IMR-90 (cell line): Measurements from ENCODE around the gene NCAPG2. TPM values are rescaled to one million over a fixed set of nuclear protein-coding genes. Genes with fewer than 3 reads are reported as not detected.

Experiments
- ATAC-seq: fragments of 200-7000 bp; cut with Tn5 transposase; 2 replicates; pipeline ENCODE4 v1.9.1; 2020; ENCODE audit warnings: low read depth, mild to moderate bottlenecking, moderate library complexity
- BruUV-seq: library from RNA; stranded (reverse); fragments of 400-500 nt; replicated peaks from 2 replicates; lab custom pipeline; 2021; lab: Mats Ljungman, UMichigan
- CTCF ChIA-PET: fragments of 300-600 bp; formaldehyde crosslinking; extraction: SDS; loops from one replicate; lab custom pipeline; 2021; ENCODE audit warnings: antibody characterized with exemption; lab: Yijun Ruan, JAX
- POLR2A ChIA-PET: fragments of 300-600 bp; sonication (Branson Sonifier 250); formaldehyde crosslinking; loops from one replicate; lab custom pipeline; 2022; ENCODE audit warnings: antibody characterized with exemption; ENCODE audit not compliant: unreplicated experiment; lab: Charles Lee
- DNase-seq: peaks from one replicate; pipeline ENCODE4 v3.0.0; 2013
- H2AFZ ChIP-seq: replicated peaks from 2 replicates; pipeline ENCODE3; 2013; ENCODE audit warnings: low read length, mild to moderate bottlenecking; ENCODE audit not compliant: poor library complexity
- H2AK5ac ChIP-seq: 2 replicates; pipeline ENCODE4 v1.6.1; 2013; ENCODE audit warnings: low read depth, low read length, inconsistent platforms
- H2AK9ac ChIP-seq: replicated peaks from 2 replicates; pipeline ENCODE3; 2013; ENCODE audit warnings: mild to moderate bottlenecking, low read depth, low read length, moderate library complexity; ENCODE audit not compliant: poor library complexity
- H2BK120ac ChIP-seq: 2 replicates; pipeline ENCODE4 v1.6.1; 2013; ENCODE audit warnings: low read depth, low read length, inconsistent platforms
- H2BK15ac ChIP-seq: 3 replicates; pipeline ENCODE4 v1.6.1; 2013; ENCODE audit warnings: low read depth, low read length, inconsistent platforms
- H2BK20ac ChIP-seq: 2 replicates; pipeline ENCODE4 v1.6.1; 2013; ENCODE audit warnings: low read depth, mild to moderate bottlenecking, inconsistent platforms, low read length, moderate library complexity
- H2BK5ac ChIP-seq: 2 replicates; pipeline ENCODE4 v1.6.1; 2013; ENCODE audit warnings: mild to moderate bottlenecking, low read depth, low read length, inconsistent platforms; ENCODE audit not compliant: poor library complexity, severe bottlenecking
- H3K14ac ChIP-seq: replicated peaks from 2 replicates; pipeline ENCODE4 v1.6.1; 2013; ENCODE audit warnings: low read depth, low read length, inconsistent platforms
- H3K18ac ChIP-seq: 2 replicates; pipeline ENCODE4 v1.6.1; 2013; ENCODE audit warnings: low read depth, low read length, control low read depth
- H3K23ac ChIP-seq: 2 replicates; pipeline ENCODE4 v1.6.1; 2013; ENCODE audit warnings: low read depth, low read length, inconsistent platforms
- H3K27ac ChIP-seq: 2 replicates; pipeline ENCODE4 v1.5.1; 2013; ENCODE audit warnings: mild to moderate bottlenecking, control low read depth, low read length; ENCODE audit not compliant: insufficient read depth
- H3K27me3 ChIP-seq: 2 replicates; pipeline ENCODE4 v1.6.1; 2013; ENCODE audit warnings: low read length; ENCODE audit not compliant: control insufficient read depth, insufficient read depth
- H3K36me3 ChIP-seq: 2 replicates; pipeline ENCODE4 v1.6.1; 2013; ENCODE audit warnings: low read length, mixed read lengths; ENCODE audit not compliant: control insufficient read depth, insufficient read depth
- H3K4ac ChIP-seq: 2 replicates; pipeline ENCODE4 v1.6.1; 2013; ENCODE audit warnings: low read depth, low read length, inconsistent platforms
- H3K4me1 ChIP-seq: 2 replicates; pipeline ENCODE4 v1.6.1; 2013; ENCODE audit warnings: low read length, mixed read lengths; ENCODE audit not compliant: control insufficient read depth, insufficient read depth
- H3K4me2 ChIP-seq: 2 replicates; pipeline ENCODE4 v1.6.1; 2013; ENCODE audit warnings: low read depth, mild to moderate bottlenecking, control low read depth, low read length, moderate library complexity
- H3K4me3 ChIP-seq: 2 replicates; pipeline ENCODE4 v1.5.1; 2013; ENCODE audit warnings: low read depth, mild to moderate bottlenecking, control low read depth, low read length, moderate library complexity; ENCODE audit not compliant: insufficient read depth
- H3K56ac ChIP-seq: 2 replicates; pipeline ENCODE4 v1.6.1; 2013; ENCODE audit warnings: low read length, inconsistent platforms; ENCODE audit not compliant: insufficient read depth; ENCODE audit errors: extremely low read depth
- H3K79me1 ChIP-seq, 2 experiments: 2 replicates each; pipeline ENCODE4 v1.6.1; 2013; ENCODE audit warnings: low read length in 2 of 2, inconsistent platforms in 1 of 2, low read depth in 1 of 2
- H3K9ac ChIP-seq: 2 replicates; pipeline ENCODE4 v1.6.1; 2013; ENCODE audit warnings: low read depth, low read length, control low read depth
- H3K9me1 ChIP-seq: 2 replicates; pipeline ENCODE4 v1.6.1; 2013; ENCODE audit warnings: low read length, inconsistent platforms; ENCODE audit not compliant: insufficient read depth
- H3K9me3 ChIP-seq: 2 replicates; pipeline ENCODE4 v1.6.1; 2013; ENCODE audit warnings: low read length; ENCODE audit not compliant: control insufficient read depth, insufficient read depth
- H4K20me1 ChIP-seq: 2 replicates; pipeline ENCODE4 v1.6.1; 2013; ENCODE audit warnings: low read length, inconsistent platforms; ENCODE audit not compliant: insufficient read depth
- H4K5ac ChIP-seq: 2 replicates; pipeline ENCODE4 v1.6.1; 2013; ENCODE audit warnings: mild to moderate bottlenecking, low read depth, low read length, control low read depth
- H4K8ac ChIP-seq, 2 experiments: 2 replicates each; pipeline ENCODE4 v1.6.1; 2013; ENCODE audit warnings: low read depth in 2 of 2, low read length in 2 of 2, control low read depth in 1 of 2, inconsistent platforms in 1 of 2
- H4K91ac ChIP-seq: 2 replicates; pipeline ENCODE4 v1.6.1; 2013; ENCODE audit warnings: low read depth, low read length, inconsistent platforms; ENCODE audit not compliant: insufficient read depth
- BHLHE40 ChIP-seq: fragments of 150-350 bp; IDR thresholded peaks from 2 replicates; pipeline ENCODE4 v1.6.1; 2016; ENCODE audit warnings: mild to moderate bottlenecking, low read depth, low read length
- WGBS, 2 experiments: methylation state at CpG; one replicate each; pipeline versions ENCODE4 v1.1.5 to v1.1.7; 2013; ENCODE audit warnings: missing lambda C conversion rate in 2 of 2; ENCODE audit not compliant: insufficient read length in 1 of 2; ENCODE audit errors: extremely low coverage in 2 of 2; 5-methylcytosine and 5-hydroxymethylcytosine counted together
- dilution Hi-C: fragments of 300-500 bp; cut with HindIII; formaldehyde crosslinking; loops from one replicate; pipeline ENCODE4 v1.14.3; 2018; ENCODE audit warnings: low sequenced_read_pairs; ENCODE audit not compliant: unreplicated experiment
- in situ Hi-C: fragments of 300-500 bp; cut with MboI; formaldehyde crosslinking; loops from 3 replicates; pipeline ENCODE4 v1.14.3; 2019; ENCODE audit warnings: low sequenced_read_pairs, inconsistent platforms, mixed read lengths
- intact Hi-C: fragments of 100-400 bp; cut with micrococcal nuclease; formaldehyde crosslinking; loops from 2 replicates; pipeline ENCODE4 v1.10.0; 2022
- polyA plus RNA-seq, 3 experiments: library from polyadenylated mRNA; depleted of rRNA; stranded (reverse); fragments of >200 nt; gene quantifications; 2 replicates each; pipeline ENCODE4 v1.2.3, GENCODE V29; 2012; ENCODE audit warnings: low replicate concordance in 1 of 3
- total RNA-seq: library from RNA; depleted of rRNA; stranded (reverse); fragments of >200 nt; gene quantifications from 2 replicates; pipeline ENCODE4 v1.2.3, GENCODE V29; 2012

NCAPG2 gene
- total and polyA plus RNA-seq, 2 of the 4 experiments (the other 2 are of a cell fraction), result 25.6 to 25.8 TPM

GRCh38 chr7:158603773-158604755 lies 100.5 kb downstream of the NCAPG2 start:
- Histone ChIP-seq H3K56ac (no peak overlapping the region), H3K9ac (no peak overlapping the region), H3K79me1 (no peaks in the 10 kb centered on the region), H4K5ac (no peak overlapping the region), H2AK9ac (no peak overlapping the region), H3K4me2 (no peak overlapping the region), H2BK5ac (no peak overlapping the region), H3K18ac (no peak overlapping the region), H3K14ac (no peak overlapping the region), H4K20me1 (no peaks in the 10 kb centered on the region), H3K4ac (no peak overlapping the region), H2AK5ac (no peak overlapping the region), H3K4me3 (no peak overlapping the region), H3K23ac (no peak overlapping the region), H3K36me3 (peaks cover 3% of the 10 kb centered on the region; the same call in 1 of the 2 replicates), H2BK120ac (no peak overlapping the region), H3K4me1 (no peaks in the 10 kb centered on the region), H3K9me3 (no peaks in the 10 kb centered on the region), H2BK20ac (no peak overlapping the region), H3K27me3 (no peaks in the 10 kb centered on the region), H4K8ac (no peak overlapping the region), H3K27ac (no peak overlapping the region), H2AFZ (no peak overlapping the region), H3K9me1 (no peaks in the 10 kb centered on the region; the same call in 1 of the 2 replicates), H4K91ac (no peak overlapping the region), H2BK15ac (no peak overlapping the region)
- ChIA-PET CTCF (no interaction called here), POLR2A (no interaction called here)
- whole genome bisulfite sequencing, 2 experiments, result 89% methylated on average over 12 of the region's 23 CpGs; no CpG with 5 or more reads in 1 of the 2 experiments
- DNase-seq (no peak), ATAC-seq (no peak)
- intact Hi-C loops (no loop called here), in situ Hi-C loops (no loop called here), dilution Hi-C loops (no loop called here)
- no TSS peak for BruUV-seq
- TF ChIP-seq BHLHE40, result no peak
